Mononuclear cell (primary cell): ENCODE results near the gene SENP7. TPM values are rescaled to one million over a fixed set of nuclear protein-coding genes. Genes with fewer than 3 reads are reported as not detected.

ENCODE experiments used
- H3K27me3 ChIP-seq: 2 replicates; pipeline ENCODE4 v1.6.0; 2011; ENCODE audit warnings: low read length, control low read depth; ENCODE audit not compliant: insufficient read depth
- H3K4me1 ChIP-seq: 2 replicates; pipeline ENCODE4 v1.5.1; 2011; ENCODE audit warnings: mild to moderate bottlenecking, low read length, control low read depth; ENCODE audit not compliant: insufficient read depth
- H3K4me3 ChIP-seq: 2 replicates; pipeline ENCODE4 v1.5.1; 2011; ENCODE audit warnings: mild to moderate bottlenecking, low read length, moderate library complexity
- H3K9me3 ChIP-seq: 2 replicates; pipeline ENCODE4 v1.5.1; 2011; ENCODE audit warnings: low read depth, mild to moderate bottlenecking, control low read depth, low read length
- total RNA-seq: library from RNA; depleted of rRNA; stranded (reverse); fragments of >200 nt; gene quantifications from one replicate; pipeline ENCODE4 v1.2.3, GENCODE V29; 2012

The SENP7 gene
- total RNA-seq, 1 donor = 37.2 TPM

DNA sequence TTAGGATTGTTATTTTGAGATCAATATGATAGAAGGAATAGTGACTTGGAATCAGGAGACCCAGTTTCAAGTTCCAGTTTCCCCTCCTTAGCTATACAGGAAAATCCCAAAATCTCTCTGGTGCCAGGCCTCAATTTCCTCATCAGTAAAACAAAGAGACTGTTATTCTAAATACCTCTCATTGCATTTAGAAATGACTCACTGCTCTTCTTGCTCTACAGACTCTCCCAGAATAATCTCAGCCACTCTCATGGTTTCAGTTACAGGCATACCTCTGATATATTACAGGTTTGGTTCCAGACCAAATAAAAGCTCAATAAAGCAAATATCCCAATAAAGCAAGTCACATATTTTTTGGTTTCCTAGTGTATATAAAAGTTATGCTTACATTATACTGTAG lies 221.0 kb downstream of the SENP7 start:
- no peaks in the 10 kb centered on the region for H3K4me1 ChIP-seq

DNA sequence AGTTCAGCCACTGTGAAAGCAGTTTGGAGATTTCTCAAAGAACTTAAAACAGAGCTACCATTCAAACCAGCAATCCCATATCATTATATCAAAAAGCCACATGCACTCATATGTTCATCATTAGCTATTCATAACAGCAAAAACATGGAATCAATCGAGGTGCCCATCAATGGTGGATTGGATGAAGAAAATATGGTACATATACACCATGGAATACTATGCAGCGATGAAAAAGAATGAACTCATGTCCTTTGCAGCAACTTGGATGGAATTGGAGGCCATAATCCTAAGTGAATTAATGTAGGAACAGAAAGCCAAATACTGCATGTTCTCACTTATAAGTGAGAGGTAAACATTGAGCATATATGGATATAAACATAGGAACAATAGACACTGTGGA lies 224.7 kb downstream of the SENP7 start:
- H3K9me3 ChIP-seq = no peaks in the 10 kb centered on the region
- H3K27me3 ChIP-seq = no peaks in the 10 kb centered on the region
- no peaks in the 10 kb centered on the region for H3K4me1 ChIP-seq
- H3K4me3 ChIP-seq = no peak overlapping the region

More for the DNA sequence above, 221.0 kb downstream of the SENP7 start:
- Histone ChIP-seq H3K9me3 (no peaks in the 10 kb centered on the region), H3K27me3 (no peaks in the 10 kb centered on the region), H3K4me3 (no peak overlapping the region)

DNA sequence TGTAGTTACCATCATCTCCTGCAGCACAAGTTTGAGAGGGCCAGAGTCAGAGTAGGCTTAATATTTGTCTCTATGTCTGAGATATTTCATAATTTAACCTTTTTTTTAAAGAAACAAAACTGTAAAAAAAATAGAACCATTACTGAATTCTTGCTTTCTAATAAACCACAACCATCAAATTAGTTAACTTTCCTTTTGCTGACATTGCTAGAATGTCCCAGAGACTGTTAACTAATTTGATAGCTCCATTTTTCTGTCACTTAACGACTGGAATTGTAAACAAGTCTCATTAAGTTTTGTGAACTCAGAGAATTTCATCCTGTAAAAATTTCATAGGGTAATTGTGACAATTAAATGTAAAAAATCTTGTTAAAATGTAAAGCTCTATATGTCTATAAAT lies 228.3 kb downstream of the SENP7 start:
- H3K9me3 ChIP-seq = no peaks in the 10 kb centered on the region
- no peaks in the 10 kb centered on the region for H3K27me3 ChIP-seq
- no peaks in the 10 kb centered on the region for H3K4me1 ChIP-seq
- H3K4me3 ChIP-seq = no peak overlapping the region

DNA sequence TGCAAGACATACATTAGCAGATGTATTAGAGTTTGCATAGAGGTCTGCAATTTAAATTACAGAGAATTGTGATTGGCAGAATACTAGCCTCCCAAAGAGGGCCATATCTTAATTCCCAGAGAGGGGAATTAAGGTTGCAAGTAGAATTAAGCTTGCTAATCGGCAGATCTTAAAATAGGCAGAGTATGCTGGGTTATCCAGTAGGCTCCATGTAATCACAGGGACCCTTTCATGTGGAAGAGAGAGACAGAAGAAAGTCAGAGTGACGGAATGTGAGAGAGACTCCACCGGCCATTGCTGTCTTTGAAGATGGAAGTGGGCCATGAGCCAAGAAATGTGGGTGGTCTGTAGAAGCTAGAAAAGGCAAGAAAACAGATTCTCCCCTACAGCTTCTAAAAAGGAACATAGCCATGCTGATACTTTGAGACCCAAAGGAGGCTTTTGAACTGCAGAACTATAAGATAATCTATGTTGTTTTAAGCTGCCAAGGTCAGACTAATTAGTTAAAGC lies 231.4 kb downstream of the SENP7 start:
- Histone ChIP-seq H3K4me1 (no peaks in the 10 kb centered on the region), H3K9me3 (no peaks in the 10 kb centered on the region), H3K4me3 (no peak overlapping the region), H3K27me3 (no peaks in the 10 kb centered on the region)

DNA sequence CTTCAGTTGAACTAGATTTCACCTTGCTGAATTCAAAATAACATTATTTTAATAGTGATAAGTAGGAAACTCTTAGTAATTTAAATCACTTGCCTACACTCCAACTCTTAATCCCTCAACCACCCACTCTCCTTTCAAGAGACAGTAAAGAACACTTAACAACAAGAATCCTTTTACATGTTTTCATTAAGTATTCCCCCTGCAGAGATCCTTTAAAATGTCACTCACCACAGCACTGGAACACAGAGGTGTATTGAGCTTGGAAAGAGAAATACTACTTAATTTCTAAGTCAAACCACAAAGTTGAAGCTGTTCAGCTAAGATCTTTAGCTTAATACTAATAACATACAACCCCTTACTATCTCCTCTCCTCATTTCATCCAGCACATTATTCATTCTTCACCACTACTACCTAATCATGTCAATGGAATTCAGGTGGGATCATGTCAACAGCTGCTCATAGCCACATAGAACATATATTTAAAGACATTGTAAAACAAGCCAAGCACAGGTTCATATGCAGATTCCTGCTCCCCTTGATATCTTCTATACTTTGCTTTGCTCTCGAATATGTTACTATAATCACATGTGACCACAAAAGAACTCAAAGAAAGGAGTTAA lies 233.1 kb downstream of the SENP7 start:
- H3K4me1 ChIP-seq = no peaks in the 10 kb centered on the region
- H3K4me3 ChIP-seq = no peak overlapping the region
- H3K27me3 ChIP-seq = no peaks in the 10 kb centered on the region
- no peaks in the 10 kb centered on the region for H3K9me3 ChIP-seq

DNA sequence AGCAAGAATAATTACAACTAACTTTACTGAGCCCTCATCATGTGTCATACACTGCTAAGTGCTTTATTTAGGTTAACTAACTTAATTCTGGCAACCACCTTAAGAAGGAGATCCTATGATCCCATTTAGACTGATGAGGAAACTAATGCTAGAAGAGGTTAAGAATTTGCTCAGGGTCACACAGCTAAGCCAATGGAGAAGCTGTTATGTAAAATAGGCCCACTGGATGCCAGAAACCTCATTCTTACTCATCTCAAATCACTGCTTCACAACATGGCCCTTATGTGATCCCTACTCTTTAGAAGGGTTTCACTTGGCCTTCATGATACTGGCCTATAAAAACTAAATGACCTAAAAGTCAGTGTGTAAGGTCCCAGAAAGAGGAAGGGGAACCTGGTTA lies 233.8 kb downstream of the SENP7 start:
- no peaks in the 10 kb centered on the region for H3K4me1 ChIP-seq
- no peaks in the 10 kb centered on the region for H3K9me3 ChIP-seq
- no peaks in the 10 kb centered on the region for H3K27me3 ChIP-seq
- H3K4me3 ChIP-seq = no peak overlapping the region

DNA sequence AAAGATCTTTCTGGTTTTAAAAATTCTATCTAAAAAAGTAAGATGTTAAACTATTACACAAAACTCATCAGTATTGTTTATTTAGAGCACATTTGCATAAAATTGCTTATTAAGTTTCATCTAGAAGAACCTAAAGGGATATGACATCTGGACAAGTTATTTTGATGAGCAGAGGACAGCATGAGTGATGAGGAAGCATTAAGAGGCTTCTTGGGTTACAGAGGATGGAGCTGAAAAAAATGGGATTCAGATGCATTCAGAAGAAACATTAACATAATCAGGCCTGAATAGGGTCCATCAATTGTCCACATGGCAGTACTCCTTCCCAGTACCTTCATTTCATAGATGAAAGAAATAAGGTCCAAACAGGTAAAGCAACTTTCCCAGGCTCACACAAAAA lies 234.3 kb downstream of the SENP7 start:
- Histone ChIP-seq H3K4me3 (no peak overlapping the region), H3K27me3 (no peaks in the 10 kb centered on the region), H3K9me3 (no peaks in the 10 kb centered on the region), H3K4me1 (no peaks in the 10 kb centered on the region)

Other genes with a start within 250 kb of the SENP7 start
- gene IMPG2, start 192.6 kb downstream of the SENP7 start, total RNA-seq = 0.84 TPM
- 45.4 TPM for gene TRMT10C, start 48.7 kb upstream of the SENP7 start, total RNA-seq
- 193 TPM for gene PCNP, start 61.0 kb upstream of the SENP7 start, total RNA-seq
- gene ZBTB11, start 163.9 kb upstream of the SENP7 start, total RNA-seq = 96.2 TPM
- 2,166 TPM for gene RPL24, start 173.5 kb upstream of the SENP7 start, total RNA-seq
- gene CEP97, start 211.4 kb upstream of the SENP7 start, total RNA-seq = 8.8 TPM